ENCODE measurements around the gene TMEM126A. TPM values are rescaled to one million over a fixed set of nuclear protein-coding genes. Genes with fewer than 3 reads are reported as not detected.
"Not testable (repeated sequence)": the region's sequence is repeated elsewhere in the genome, so short reads cannot be mapped to it uniquely, and the experiment has no call there.

The TMEM126A gene
- polyA plus RNA-seq (2012; ENCODE audit: missing spikeins): 76.5 TPM

DNA sequence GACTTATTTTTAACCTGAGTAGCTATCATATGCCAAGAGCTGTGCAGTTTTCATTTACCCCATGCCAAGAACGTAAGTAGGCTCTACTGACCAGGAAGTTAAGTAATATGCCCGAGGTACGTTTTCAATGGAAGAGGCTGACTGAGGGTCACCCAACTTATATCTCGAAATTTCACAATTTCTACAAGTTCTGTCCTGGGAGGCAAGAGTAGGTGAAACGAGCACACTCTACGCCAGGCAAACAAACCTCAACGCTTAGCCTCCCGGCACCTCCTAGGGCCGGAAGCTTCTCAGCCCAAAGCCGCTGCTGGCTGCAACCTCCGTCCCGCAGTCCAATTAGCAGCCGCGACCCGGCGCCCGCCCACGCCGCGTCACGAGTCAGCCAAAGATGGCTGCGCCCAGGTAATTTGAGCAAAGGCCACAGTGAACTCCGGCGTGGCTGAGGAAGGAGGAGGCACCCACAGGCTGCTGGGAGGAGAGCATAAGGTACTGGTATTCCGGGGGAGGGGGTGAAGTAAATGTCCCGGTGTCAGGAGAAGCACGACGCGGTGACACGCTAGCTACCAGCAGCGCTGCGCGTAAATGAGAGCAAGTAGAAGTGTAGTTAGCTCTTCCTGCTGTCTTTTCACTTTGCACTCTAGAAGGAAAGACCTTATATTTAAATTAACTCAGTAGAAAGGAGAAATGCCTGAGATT, at the start of gene TMEM126A:
Gene TMEM126A, plus strand, starts transcription at position 364 of the 696 bp plus-strand sequence. CDS start 2,289 bp downstream, outside the sequence.
- DNase-seq (ENCODE audit: insufficient read length): peak; percentile 66
- peak; percentile 95 for TF ChIP-seq POLR2AphosphoS5 (IDR thresholded peaks at IDR 0.05; ENCODE audit: low read depth, low read length)
- TF ChIP-seq POLR2A (IDR thresholded peaks at IDR 0.05; ENCODE audit: low read depth, low read length): peak; percentile 97
- TF ChIP-seq TAF1 (IDR thresholded peaks at IDR 0.05; ENCODE audit: borderline replicate concordance, low read depth, low read length): peak; percentile 82
- FAIRE-seq: peak; percentile 100

GRCh38 chr11:85599083-85599482, 48.7 kb upstream of the TMEM126A start:
- no peak for DNase-seq (ENCODE audit: insufficient read length)
- peak; percentile 14 for FAIRE-seq
- TF ChIP-seq POLR2A (IDR thresholded peaks at IDR 0.05; ENCODE audit: low read depth, low read length) (no peak), TAF1 (IDR thresholded peaks at IDR 0.05; ENCODE audit: borderline replicate concordance, low read depth, low read length) (no peak), POLR2AphosphoS5 (IDR thresholded peaks at IDR 0.05; ENCODE audit: low read depth, low read length) (no peak)

DNA sequence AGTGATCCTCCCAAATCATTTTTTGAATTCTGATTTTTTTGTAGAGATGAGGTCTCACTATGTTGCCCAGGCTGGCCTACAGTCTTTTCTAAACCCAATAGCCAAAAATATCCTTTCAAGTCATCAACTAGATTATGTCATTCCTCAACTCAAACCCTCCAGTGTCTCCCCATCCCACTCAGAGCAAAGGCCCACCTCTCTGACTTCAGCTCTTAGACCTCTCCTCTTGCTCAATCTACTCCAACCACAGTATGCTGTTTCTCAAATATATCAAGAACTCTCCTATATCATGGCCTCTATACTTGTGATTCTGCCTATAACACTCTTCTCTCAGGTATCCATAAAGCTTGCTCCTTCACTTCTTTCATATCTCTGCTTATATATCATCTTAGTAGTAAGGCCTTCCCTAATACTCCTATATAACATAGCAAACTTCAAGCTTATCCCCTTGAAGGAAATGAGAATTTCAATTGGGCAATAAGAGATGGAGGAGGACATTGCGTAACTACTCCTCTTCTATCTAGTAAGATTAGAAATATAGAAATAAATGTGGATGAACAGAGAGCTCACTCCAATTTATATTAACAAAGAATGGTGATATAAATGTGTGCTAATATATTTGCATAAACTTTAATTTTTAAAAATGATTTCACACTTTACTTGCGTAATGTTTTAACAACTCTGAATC, 45.1 kb upstream of the TMEM126A start:
- TF ChIP-seq POLR2AphosphoS5 (IDR thresholded peaks at IDR 0.05; ENCODE audit: low read depth, low read length) (no peak), POLR2A (IDR thresholded peaks at IDR 0.05; ENCODE audit: low read depth, low read length) (no peak), TAF1 (IDR thresholded peaks at IDR 0.05; ENCODE audit: borderline replicate concordance, low read depth, low read length) (no peak)
- DNase-seq (ENCODE audit: insufficient read length) (no peak), FAIRE-seq (no peak)

- FAIRE-seq: no peak
- no peak for DNase-seq (ENCODE audit: insufficient read length)
- TF ChIP-seq TAF1 (IDR thresholded peaks at IDR 0.05; ENCODE audit: borderline replicate concordance, low read depth, low read length) (no peak), POLR2AphosphoS5 (IDR thresholded peaks at IDR 0.05; ENCODE audit: low read depth, low read length) (no peak), POLR2A (IDR thresholded peaks at IDR 0.05; ENCODE audit: low read depth, low read length) (no peak)
Measured at GRCh38 chr11:85603220-85603619, 44.5 kb upstream of the TMEM126A start.

GRCh38 chr11:85606237-85606636, 41.5 kb upstream of the TMEM126A start:
- FAIRE-seq: not testable (repeated sequence)

DNA sequence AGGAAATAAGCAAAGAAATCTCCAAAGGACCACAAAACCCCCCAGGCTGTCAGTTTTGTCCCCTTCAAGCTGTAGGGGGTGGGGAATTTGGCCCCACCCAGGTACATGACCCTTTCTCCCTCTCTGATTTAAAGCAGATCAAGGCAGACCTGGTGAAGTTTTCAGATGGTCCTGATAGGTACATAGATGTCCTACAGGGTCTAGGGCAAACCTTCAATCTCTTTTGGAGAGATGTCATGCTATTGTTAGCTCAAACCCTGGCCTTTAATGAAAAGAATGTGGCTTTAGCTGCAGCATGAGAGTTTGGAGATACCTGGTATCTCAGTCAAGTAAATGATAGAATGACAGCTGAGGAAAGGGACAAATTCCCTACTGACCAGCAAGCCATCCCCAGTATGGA, 39.1 kb upstream of the TMEM126A start:
- not testable (repeated sequence) for DNase-seq (ENCODE audit: insufficient read length); FAIRE-seq

More at GRCh38 chr11:85606237-85606636, 41.5 kb upstream of the TMEM126A start:
- not testable (repeated sequence) for DNase-seq (ENCODE audit: insufficient read length)

- FAIRE-seq; DNase-seq (ENCODE audit: insufficient read length): not testable (repeated sequence)
Measured at GRCh38 chr11:85609286-85609685, 38.5 kb upstream of the TMEM126A start.

- not testable (repeated sequence) for FAIRE-seq; DNase-seq (ENCODE audit: insufficient read length)
Measured at GRCh38 chr11:85611643-85612042, 36.1 kb upstream of the TMEM126A start.

GRCh38 chr11:85619499-85619898, 28.3 kb upstream of the TMEM126A start:
- TF ChIP-seq TAF1 (IDR thresholded peaks at IDR 0.05; ENCODE audit: borderline replicate concordance, low read depth, low read length): no peak
- TF ChIP-seq POLR2A (IDR thresholded peaks at IDR 0.05; ENCODE audit: low read depth, low read length): no peak
- TF ChIP-seq POLR2AphosphoS5 (IDR thresholded peaks at IDR 0.05; ENCODE audit: low read depth, low read length): no peak
- DNase-seq (ENCODE audit: insufficient read length): no peak
- no peak for FAIRE-seq

DNA sequence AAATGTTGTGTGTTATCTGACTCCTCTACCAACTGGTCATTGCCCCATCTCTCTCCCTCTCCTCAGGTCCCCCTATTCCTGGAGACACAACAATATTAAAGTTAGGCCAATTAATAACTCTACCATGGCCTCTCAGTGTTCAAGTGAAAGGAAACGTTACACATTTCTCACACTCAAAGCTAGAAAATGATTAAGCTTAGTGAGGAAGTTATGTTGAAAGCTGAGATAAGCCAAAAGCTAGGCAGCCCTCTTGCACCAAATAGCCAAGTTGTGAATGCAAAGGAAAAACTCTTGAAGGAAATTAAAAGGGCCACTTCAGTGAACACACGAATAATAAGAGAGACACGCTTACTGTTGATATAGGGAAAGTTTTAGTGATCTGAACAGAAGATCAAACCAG, 27.5 kb upstream of the TMEM126A start:
- TF ChIP-seq POLR2AphosphoS5 (IDR thresholded peaks at IDR 0.05; ENCODE audit: low read depth, low read length): no peak
- TF ChIP-seq POLR2A (IDR thresholded peaks at IDR 0.05; ENCODE audit: low read depth, low read length): no peak
- TF ChIP-seq TAF1 (IDR thresholded peaks at IDR 0.05; ENCODE audit: borderline replicate concordance, low read depth, low read length): no peak
- FAIRE-seq (peak; percentile 24), DNase-seq (ENCODE audit: insufficient read length) (no peak)

- no peak for TF ChIP-seq POLR2AphosphoS5 (IDR thresholded peaks at IDR 0.05; ENCODE audit: low read depth, low read length)
- no peak for TF ChIP-seq TAF1 (IDR thresholded peaks at IDR 0.05; ENCODE audit: borderline replicate concordance, low read depth, low read length)
- TF ChIP-seq POLR2A (IDR thresholded peaks at IDR 0.05; ENCODE audit: low read depth, low read length): no peak
- DNase-seq (ENCODE audit: insufficient read length) (no peak), FAIRE-seq (no peak)
Measured at GRCh38 chr11:85626496-85626895, 21.3 kb upstream of the TMEM126A start.

- TF ChIP-seq TAF1 (IDR thresholded peaks at IDR 0.05; ENCODE audit: borderline replicate concordance, low read depth, low read length) (no peak), POLR2A (IDR thresholded peaks at IDR 0.05; ENCODE audit: low read depth, low read length) (no peak), POLR2AphosphoS5 (IDR thresholded peaks at IDR 0.05; ENCODE audit: low read depth, low read length) (no peak)
- FAIRE-seq (no peak), DNase-seq (ENCODE audit: insufficient read length) (no peak)
Measured at GRCh38 chr11:85627332-85627997, 20.3 kb upstream of the TMEM126A start, which contains the start of gene DLG2. Gene DLG2 (minus strand): TSS chr11:85627344.
